Measurements from ENCODE around the gene SWAP70.

- TF ChIP-seq POLR2A (IDR thresholded peaks at IDR 0.05; ENCODE audit: extremely low read depth, insufficient read length) (no peak), CTCF (IDR thresholded peaks at IDR 0.05; ENCODE audit: low read depth, low read length) (no peak)
Observed at GRCh38 chr11:9708544-9708943, 44.7 kb downstream of the SWAP70 start.
